Measurements from ENCODE around the gene MYBPC1.

Gene MYBPC1

GRCh38 chr12:101570047-101570446 lies 24.7 kb upstream of the MYBPC1 start:
- no peaks in the 10 kb centered on the region for H3K79me2 ChIP-seq (ENCODE audit: insufficient read depth, low read depth)
- H3K4me2 ChIP-seq, result no peak overlapping the region
- no peaks in the 10 kb centered on the region for H4K20me1 ChIP-seq (ENCODE audit: insufficient read depth)
- no peaks in the 10 kb centered on the region for H3K27me3 ChIP-seq (ENCODE audit: insufficient read depth, low read depth)
- TF ChIP-seq CTCF (conservative IDR thresholded peaks at IDR 0.05; ENCODE audit: low read depth, low read length), result no peak; the same call in 1 of the 2 replicates
- H3K36me3 ChIP-seq (ENCODE audit: insufficient read depth), result no peaks in the 10 kb centered on the region
- H3K4me3 ChIP-seq (IDR thresholded peaks at IDR 0.05; ENCODE audit: insufficient read depth, low read depth, low read length), result no peak overlapping the region
- no peak overlapping the region for H2AFZ ChIP-seq (ENCODE audit: low read depth)
- H3K9ac ChIP-seq, result no peak overlapping the region
- no peak overlapping the region for H3K27ac ChIP-seq
- H3K4me1 ChIP-seq (ENCODE audit: low read depth, poor library complexity, severe bottlenecking), result peaks cover 9% of the 10 kb centered on the region

- no peak overlapping the region for H3K9ac ChIP-seq
- H3K79me2 ChIP-seq (ENCODE audit: insufficient read depth, low read depth), result no peaks in the 10 kb centered on the region
- H3K36me3 ChIP-seq (ENCODE audit: insufficient read depth), result no peaks in the 10 kb centered on the region
- no peaks in the 10 kb centered on the region for H4K20me1 ChIP-seq (ENCODE audit: insufficient read depth)
- no peak for TF ChIP-seq CTCF (conservative IDR thresholded peaks at IDR 0.05; ENCODE audit: low read depth, low read length)
- no peaks in the 10 kb centered on the region for H3K27me3 ChIP-seq (ENCODE audit: insufficient read depth, low read depth)
- no peak overlapping the region for H3K4me3 ChIP-seq (IDR thresholded peaks at IDR 0.05; ENCODE audit: insufficient read depth, low read depth, low read length)
- H3K27ac ChIP-seq, result no peak overlapping the region
- H2AFZ ChIP-seq (ENCODE audit: low read depth), result no peak overlapping the region
- peaks cover 9% of the 10 kb centered on the region for H3K4me1 ChIP-seq (ENCODE audit: low read depth, poor library complexity, severe bottlenecking)
- H3K4me2 ChIP-seq, result no peak overlapping the region
Measured at GRCh38 chr12:101571105-101571504, 23.7 kb upstream of the MYBPC1 start.

GRCh38 chr12:101573743-101574142 lies 21.0 kb upstream of the MYBPC1 start:
- Histone ChIP-seq H3K79me2 (ENCODE audit: insufficient read depth, low read depth) (no peaks in the 10 kb centered on the region), H3K36me3 (ENCODE audit: insufficient read depth) (no peaks in the 10 kb centered on the region), H3K4me2 (no peak overlapping the region), H4K20me1 (ENCODE audit: insufficient read depth) (no peaks in the 10 kb centered on the region), H3K4me1 (ENCODE audit: low read depth, poor library complexity, severe bottlenecking) (peaks cover 9% of the 10 kb centered on the region), H3K27me3 (ENCODE audit: insufficient read depth, low read depth) (no peaks in the 10 kb centered on the region), H3K9ac (no peak overlapping the region), H2AFZ (ENCODE audit: low read depth) (no peak overlapping the region), H3K4me3 (IDR thresholded peaks at IDR 0.05; ENCODE audit: insufficient read depth, low read depth, low read length) (no peak overlapping the region), H3K27ac (no peak overlapping the region)
- no peak for TF ChIP-seq CTCF (conservative IDR thresholded peaks at IDR 0.05; ENCODE audit: low read depth, low read length)

- Histone ChIP-seq H3K36me3 (ENCODE audit: insufficient read depth) (no peaks in the 10 kb centered on the region), H3K27me3 (ENCODE audit: insufficient read depth, low read depth) (no peaks in the 10 kb centered on the region)
- TF ChIP-seq CTCF (conservative IDR thresholded peaks at IDR 0.05; ENCODE audit: low read depth, low read length), result no peak
Measured at GRCh38 chr12:101578417-101578816, 16.4 kb upstream of the MYBPC1 start.

More at GRCh38 chr12:101578417-101578816, 16.4 kb upstream of the MYBPC1 start:
- no peak overlapping the region for H3K9ac ChIP-seq
- H3K4me1 ChIP-seq (ENCODE audit: low read depth, poor library complexity, severe bottlenecking), result no peaks in the 10 kb centered on the region
- H4K20me1 ChIP-seq (ENCODE audit: insufficient read depth), result no peaks in the 10 kb centered on the region
- H3K79me2 ChIP-seq (ENCODE audit: insufficient read depth, low read depth), result no peaks in the 10 kb centered on the region
- H3K4me3 ChIP-seq (IDR thresholded peaks at IDR 0.05; ENCODE audit: insufficient read depth, low read depth, low read length), result no peak overlapping the region
- no peak overlapping the region for H3K4me2 ChIP-seq
- no peak overlapping the region for H3K27ac ChIP-seq
- H2AFZ ChIP-seq (ENCODE audit: low read depth), result no peak overlapping the region
